Measurements from ENCODE around the gene SS18. TPM values are rescaled to one million over a fixed set of nuclear protein-coding genes. Genes with fewer than 3 reads are reported as not detected.

Gene SS18
- total RNA-seq, 1 donor from 2014 or later, result 81.4 TPM

DNA sequence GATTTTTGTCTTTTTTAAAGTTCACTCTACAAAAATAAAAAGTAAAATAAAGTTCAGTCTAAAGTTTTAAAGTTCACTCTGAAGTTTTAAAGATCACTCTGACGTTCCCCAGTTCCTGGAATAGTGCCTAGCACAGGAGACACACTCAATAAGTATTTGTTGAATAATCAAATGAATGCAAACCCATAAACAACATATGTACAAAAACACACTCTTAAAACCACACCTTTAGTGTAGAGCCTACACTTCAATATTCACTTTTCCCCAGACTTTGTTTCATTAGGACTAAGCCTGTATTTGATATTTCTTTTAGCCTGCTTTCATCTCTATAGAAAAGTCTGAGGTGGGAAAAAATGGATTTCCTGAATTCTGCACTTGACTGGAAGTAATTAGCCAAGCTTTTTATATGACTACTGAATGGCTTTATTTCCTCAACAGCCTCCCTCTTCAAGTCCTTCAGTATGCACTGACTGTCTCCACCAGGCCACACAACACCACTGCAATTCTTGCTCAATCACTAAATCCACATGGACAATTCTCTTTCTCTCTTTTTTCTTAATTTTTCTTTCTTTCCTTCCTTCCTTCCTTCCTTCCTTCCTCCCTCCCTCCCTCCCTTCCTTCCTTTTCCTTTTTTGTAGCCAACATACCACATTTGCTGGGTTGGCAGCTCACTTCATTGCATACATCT lies 104.6 kb downstream of the SS18 start:
- no peak overlapping the region for H3K4me3 Mint-ChIP-seq
- H3K9me3 Mint-ChIP-seq, result no peaks in the 10 kb centered on the region
- peaks cover 5% of the 10 kb centered on the region for H3K4me1 Mint-ChIP-seq
- TF ChIP-seq, protein P1, sequence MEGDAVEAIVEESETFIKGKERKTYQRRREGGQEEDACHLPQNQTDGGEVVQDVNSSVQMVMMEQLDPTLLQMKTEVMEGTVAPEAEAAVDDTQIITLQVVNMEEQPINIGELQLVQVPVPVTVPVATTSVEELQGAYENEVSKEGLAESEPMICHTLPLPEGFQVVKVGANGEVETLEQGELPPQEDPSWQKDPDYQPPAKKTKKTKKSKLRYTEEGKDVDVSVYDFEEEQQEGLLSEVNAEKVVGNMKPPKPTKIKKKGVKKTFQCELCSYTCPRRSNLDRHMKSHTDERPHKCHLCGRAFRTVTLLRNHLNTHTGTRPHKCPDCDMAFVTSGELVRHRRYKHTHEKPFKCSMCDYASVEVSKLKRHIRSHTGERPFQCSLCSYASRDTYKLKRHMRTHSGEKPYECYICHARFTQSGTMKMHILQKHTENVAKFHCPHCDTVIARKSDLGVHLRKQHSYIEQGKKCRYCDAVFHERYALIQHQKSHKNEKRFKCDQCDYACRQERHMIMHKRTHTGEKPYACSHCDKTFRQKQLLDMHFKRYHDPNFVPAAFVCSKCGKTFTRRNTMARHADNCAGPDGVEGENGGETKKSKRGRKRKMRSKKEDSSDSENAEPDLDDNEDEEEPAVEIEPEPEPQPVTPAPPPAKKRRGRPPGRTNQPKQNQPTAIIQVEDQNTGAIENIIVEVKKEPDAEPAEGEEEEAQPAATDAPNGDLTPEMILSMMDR (conservative IDR thresholded peaks at IDR 0.05), result no peak
- H3K27me3 Mint-ChIP-seq (ENCODE audit: low read depth), result no peaks in the 10 kb centered on the region
- DNase-seq (ENCODE audit: low read depth, low spot score), result no peak
- peak overlapping the region; percentile 35 for H3K27ac Mint-ChIP-seq (ENCODE audit: unreplicated experiment)
- H3K36me3 Mint-ChIP-seq (ENCODE audit: low read depth), result no peaks in the 10 kb centered on the region

DNA sequence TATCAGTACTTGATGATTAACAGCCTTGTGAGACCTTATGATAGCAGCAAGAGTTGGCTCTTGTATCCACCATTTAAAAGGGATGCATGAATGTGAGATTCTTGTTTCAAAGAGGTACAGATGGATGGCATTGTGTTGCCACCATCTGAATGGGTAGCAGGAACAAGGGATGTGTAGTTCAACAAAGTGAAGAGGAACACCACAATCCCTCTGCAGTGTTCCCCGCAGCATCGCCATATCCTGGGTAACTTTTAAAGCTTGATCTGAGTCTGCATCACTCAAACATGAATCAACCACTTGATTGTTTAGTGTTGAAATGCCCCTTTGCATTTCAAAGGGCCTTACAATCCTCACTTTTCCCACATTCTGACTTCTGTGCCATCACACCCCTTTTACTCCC lies 106.7 kb downstream of the SS18 start:
- Mint-ChIP-seq H3K4me3 (no peak overlapping the region), H3K4me1 (no peaks in the 10 kb centered on the region), H3K9me3 (no peaks in the 10 kb centered on the region), H3K36me3 (ENCODE audit: low read depth) (no peaks in the 10 kb centered on the region), H3K27ac (ENCODE audit: unreplicated experiment) (no peak overlapping the region), H3K27me3 (ENCODE audit: low read depth) (no peaks in the 10 kb centered on the region)
- DNase-seq (ENCODE audit: low read depth, low spot score), result no peak
- TF ChIP-seq, protein P1 (conservative IDR thresholded peaks at IDR 0.05), result no peak

DNA sequence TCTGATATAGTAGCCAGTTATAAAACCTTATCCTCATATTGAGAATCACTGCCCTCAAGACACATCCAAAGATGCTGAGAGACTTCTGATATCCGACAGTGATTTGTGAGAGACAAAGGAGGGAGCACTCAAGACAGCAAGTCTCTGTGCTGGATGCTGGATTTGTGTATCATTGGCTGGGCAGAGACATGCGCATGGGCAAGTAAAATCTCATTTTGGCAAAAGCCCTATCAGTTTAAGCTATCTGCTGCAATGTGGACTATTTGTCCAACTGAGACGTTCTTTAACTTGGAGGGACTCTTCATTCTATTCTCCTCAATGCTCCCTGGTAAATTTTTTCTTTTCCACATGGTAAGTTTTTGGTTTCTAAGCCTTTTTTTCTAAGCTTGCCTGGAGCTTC lies 107.5 kb downstream of the SS18 start:
- no peak for DNase-seq (ENCODE audit: low read depth, low spot score)
- no peak overlapping the region for H3K4me3 Mint-ChIP-seq
- no peaks in the 10 kb centered on the region for H3K9me3 Mint-ChIP-seq
- H3K27me3 Mint-ChIP-seq (ENCODE audit: low read depth), result no peaks in the 10 kb centered on the region
- TF ChIP-seq, protein P1 (conservative IDR thresholded peaks at IDR 0.05), result no peak
- no peaks in the 10 kb centered on the region for H3K36me3 Mint-ChIP-seq (ENCODE audit: low read depth)
- no peaks in the 10 kb centered on the region for H3K4me1 Mint-ChIP-seq
- H3K27ac Mint-ChIP-seq (ENCODE audit: unreplicated experiment), result no peak overlapping the region

DNA sequence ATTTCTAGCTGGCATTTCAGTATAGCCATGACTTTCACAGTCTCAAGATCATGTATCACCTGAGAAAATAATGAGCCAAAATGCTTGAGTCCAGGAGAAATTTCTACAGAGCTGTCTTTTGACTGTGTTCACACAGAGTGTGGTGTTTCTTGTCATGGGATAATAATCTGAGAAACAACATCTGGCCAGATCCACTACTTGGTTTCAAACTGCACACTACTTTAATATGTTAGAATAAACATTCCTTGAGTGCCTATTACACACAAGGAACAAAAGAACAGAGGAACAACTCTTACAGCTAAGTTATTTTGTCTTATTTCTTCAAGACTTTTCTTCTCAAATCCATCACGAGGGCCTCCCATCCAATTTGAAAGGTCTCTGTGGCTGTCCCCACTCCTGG lies 108.3 kb downstream of the SS18 start:
- Mint-ChIP-seq H3K4me3 (no peak overlapping the region), H3K27ac (ENCODE audit: unreplicated experiment) (no peak overlapping the region), H3K27me3 (ENCODE audit: low read depth) (no peaks in the 10 kb centered on the region), H3K4me1 (no peaks in the 10 kb centered on the region), H3K9me3 (no peaks in the 10 kb centered on the region), H3K36me3 (ENCODE audit: low read depth) (no peaks in the 10 kb centered on the region)
- no peak for DNase-seq (ENCODE audit: low read depth, low spot score)
- TF ChIP-seq, protein P1 (conservative IDR thresholded peaks at IDR 0.05), result no peak

DNA sequence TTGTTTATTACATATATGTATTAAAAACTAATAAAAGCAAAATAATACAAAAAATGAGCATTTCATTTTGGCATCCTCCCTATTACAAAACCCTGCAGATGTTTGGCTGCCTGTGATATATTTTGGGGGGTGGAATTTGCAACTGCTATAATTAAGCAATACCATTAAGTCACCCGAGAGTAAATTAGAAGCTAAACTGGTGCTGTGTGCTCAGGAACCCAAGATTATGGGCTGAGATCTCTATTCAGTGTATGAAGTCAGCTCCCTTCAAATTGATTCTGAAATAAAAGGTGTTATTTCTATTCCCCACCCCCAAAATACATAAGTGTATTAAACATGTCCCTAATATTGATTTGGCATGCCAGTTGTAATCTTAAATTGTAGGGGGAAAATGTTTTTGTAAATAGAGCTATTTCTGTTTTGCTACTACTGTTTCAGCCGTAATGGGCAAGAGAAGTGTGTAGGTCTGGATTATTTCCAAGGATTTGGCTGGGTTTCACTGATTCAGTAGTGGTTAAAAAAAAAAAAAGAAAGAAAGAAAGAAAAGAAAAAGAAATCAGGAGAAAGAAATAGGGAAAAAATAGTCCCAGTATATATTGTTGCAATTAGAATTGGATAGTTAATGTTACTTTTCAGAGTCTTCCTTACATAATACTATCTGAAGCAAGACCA lies 110.9 kb downstream of the SS18 start:
- no peaks in the 10 kb centered on the region for H3K9me3 Mint-ChIP-seq
- TF ChIP-seq, protein P1 (conservative IDR thresholded peaks at IDR 0.05), result no peak
- no peaks in the 10 kb centered on the region for H3K27me3 Mint-ChIP-seq (ENCODE audit: low read depth)
- no peak overlapping the region for H3K4me3 Mint-ChIP-seq
- H3K4me1 Mint-ChIP-seq, result no peaks in the 10 kb centered on the region
- no peak overlapping the region for H3K27ac Mint-ChIP-seq (ENCODE audit: unreplicated experiment)
- H3K36me3 Mint-ChIP-seq (ENCODE audit: low read depth), result no peaks in the 10 kb centered on the region
- no peak for DNase-seq (ENCODE audit: low read depth, low spot score)

All from neural crest cell (in vitro differentiated cells).